Measurements from ENCODE around the gene ATP11A. TPM values are rescaled to one million over a fixed set of nuclear protein-coding genes. Genes with fewer than 3 reads are reported as not detected.

The ATP11A gene
- total and polyA plus RNA-seq, 8 donors, result 271 to 502 (median 458) TPM

- Histone ChIP-seq H3K27me3 (no peaks in the 10 kb centered on the region), H3K27ac (peak overlapping the region; percentile 68 to 87), H3K36me3 (peaks cover 0 to 6% of the 10 kb centered on the region in 2 donors), H3K4me1 (peaks cover 12 to 48% of the 10 kb centered on the region in 2 donors), H3K9me3 (no peaks in the 10 kb centered on the region), H3K4me3 (no peak overlapping the region)
- ATAC-seq, result no peak
- intact Hi-C loops (cut with DNase I), result no loop called here
- peak in 2 of 4 donors; percentile 32 to 42 for DNase-seq
- TF ChIP-seq CTCF (IDR thresholded peaks at IDR 0.05), result no peak
These were observed 21.2 kb downstream of the ATP11A start for GRCh38 chr13:112710855-112711527.

- no peaks in the 10 kb centered on the region for H3K27me3 ChIP-seq
- ATAC-seq, result peak; percentile 88
- no peaks in the 10 kb centered on the region for H3K9me3 ChIP-seq
- H3K4me1 ChIP-seq, result peaks cover 12 to 48% of the 10 kb centered on the region in 2 donors
- peak overlapping the region; percentile 68 to 87 for H3K27ac ChIP-seq
- peaks cover 0 to 6% of the 10 kb centered on the region in 2 donors for H3K36me3 ChIP-seq
- peak; percentile 63 to 89 (median 82) for DNase-seq
- intact Hi-C loops (cut with DNase I), result no loop called here
- H3K4me3 ChIP-seq, result no peak overlapping the region
- no peak for TF ChIP-seq CTCF (IDR thresholded peaks at IDR 0.05)
These were observed 21.9 kb downstream of the ATP11A start for GRCh38 chr13:112711528-112712265.

- intact Hi-C loops (cut with DNase I), result no loop called here
- no peaks in the 10 kb centered on the region for H3K9me3 ChIP-seq
- no peaks in the 10 kb centered on the region for H3K27me3 ChIP-seq
- ATAC-seq (no peak), DNase-seq (peak in 2 of 4 donors; percentile 20 to 54)
- H3K36me3 ChIP-seq, result peaks cover 0 to 6% of the 10 kb centered on the region in 2 donors
- peaks cover 12 to 48% of the 10 kb centered on the region in 2 donors for H3K4me1 ChIP-seq
- TF ChIP-seq CTCF (IDR thresholded peaks at IDR 0.05), result no peak
- no peak overlapping the region for H3K4me3 ChIP-seq
- H3K27ac ChIP-seq, result peak overlapping the region; percentile 68 to 87
These were observed 22.8 kb downstream of the ATP11A start for GRCh38 chr13:112712451-112713207.

- Histone ChIP-seq H3K36me3 (peaks cover 0 to 6% of the 10 kb centered on the region in 2 donors), H3K27ac (peak overlapping the region in 1 of 2 donors; percentile 19), H3K27me3 (no peaks in the 10 kb centered on the region), H3K9me3 (no peaks in the 10 kb centered on the region), H3K4me3 (no peak overlapping the region), H3K4me1 (peaks cover 12 to 46% of the 10 kb centered on the region in 2 donors)
- intact Hi-C loops (cut with DNase I), result no loop called here
- DNase-seq (peak in 1 of 4 donors; percentile 28), ATAC-seq (no peak)
- TF ChIP-seq CTCF (IDR thresholded peaks at IDR 0.05), result no peak
These were observed 23.8 kb downstream of the ATP11A start for GRCh38 chr13:112713517-112714253.

Measured in left lung (tissue), 10 donors.